HepG2 (cell line): Measurements from ENCODE around the gene CLEC16A. TPM values are rescaled to one million over a fixed set of nuclear protein-coding genes. Genes with fewer than 3 reads are reported as not detected.

Experiments
- ARHGAP35 ChIP-seq: sonication (generic); formaldehyde crosslinking; IDR thresholded peaks from 2 replicates; pipeline ENCODE4 v1.9.0; 2022; ENCODE audit warnings: mild to moderate bottlenecking, inconsistent platforms, moderate library complexity, missing genetic modification reagents, borderline replicate concordance
- ARNTL ChIP-seq: sonication (generic); formaldehyde crosslinking; IDR thresholded peaks from 2 replicates; pipeline ENCODE4 v1.4.0; 2020; ENCODE audit warnings: mild to moderate bottlenecking, missing genetic modification reagents
- ATF7 ChIP-seq, 2 experiments: fragments of 450-650 bp in 1 of 2; sonication (generic) in 1 of 2; formaldehyde crosslinking in 1 of 2; IDR thresholded peaks; 2 replicates each; pipeline versions ENCODE4 v1.4.0 to v1.6.1; 2016 to 2020; ENCODE audit warnings: antibody characterized with exemption in 1 of 2, mild to moderate bottlenecking in 1 of 2, missing genetic modification reagents in 1 of 2
- ATRX ChIP-seq: sonication (generic); formaldehyde crosslinking; IDR thresholded peaks from 2 replicates; pipeline ENCODE4 v1.4.0; 2020; ENCODE audit warnings: missing genetic modification reagents, borderline replicate concordance
- CBX2 ChIP-seq, 2 experiments: fragments of 200-600 bp in 1 of 2; sonication (generic); formaldehyde crosslinking in 1 of 2; IDR thresholded peaks; 2 replicates each; pipeline versions ENCODE4 v1.7.0 to v1.8.1; 2018 to 2022; ENCODE audit warnings: low read depth in 2 of 2, low read length in 1 of 2, mild to moderate bottlenecking in 1 of 2, missing genetic modification reagents in 1 of 2
- FOSL1 ChIP-seq: sonication (generic); formaldehyde crosslinking; IDR thresholded peaks from 2 replicates; pipeline ENCODE4 v1.9.0; 2021; ENCODE audit warnings: missing genetic modification reagents, borderline replicate concordance
- FOXK2 ChIP-seq: fragments of 450-650 bp; IDR thresholded peaks from 2 replicates; pipeline ENCODE4 v1.6.1; 2016
- JUND ChIP-seq: sonication (generic); formaldehyde crosslinking; IDR thresholded peaks from 2 replicates; pipeline ENCODE4 v1.8.0; 2022; ENCODE audit warnings: mild to moderate bottlenecking, missing genetic modification reagents
- KDM2A ChIP-seq: sonication (generic); formaldehyde crosslinking; IDR thresholded peaks from 2 replicates; pipeline ENCODE4 v1.4.0; 2020; ENCODE audit warnings: low read depth, missing genetic modification reagents, borderline replicate concordance
- KDM3A ChIP-seq: IDR thresholded peaks from 2 replicates; pipeline ENCODE4 v1.6.1; 2018; ENCODE audit warnings: low read depth, missing compliant biosample characterization
- NBN ChIP-seq: fragments of 450-650 bp; conservative IDR thresholded peaks from 2 replicates; pipeline ENCODE4 v1.6.1; 2017
- RELA ChIP-seq: sonication (generic); formaldehyde crosslinking; IDR thresholded peaks from 2 replicates; pipeline ENCODE4 v1.4.0; 2020; ENCODE audit warnings: missing genetic modification reagents
- SMAD3 ChIP-seq: sonication (generic); formaldehyde crosslinking; IDR thresholded peaks from 2 replicates; pipeline ENCODE4 v1.4.0; 2020; ENCODE audit warnings: missing genetic modification reagents
- SP140L ChIP-seq: sonication (generic); formaldehyde crosslinking; IDR thresholded peaks from 2 replicates; pipeline ENCODE4 v1.4.0; 2020; ENCODE audit warnings: missing genetic modification reagents, borderline replicate concordance
- SRSF9 ChIP-seq: fragments of 200-400 bp; formaldehyde crosslinking; IDR thresholded peaks from 2 replicates; pipeline ENCODE4 v1.6.1; 2018; ENCODE audit warnings: borderline replicate concordance, mild to moderate bottlenecking, low read depth, low read length; ENCODE audit not compliant: insufficient read depth, poor library complexity, severe bottlenecking
- TRIM24 ChIP-seq: sonication (generic); formaldehyde crosslinking; IDR thresholded peaks from 2 replicates; pipeline ENCODE4 v1.8.0; 2022; ENCODE audit warnings: mild to moderate bottlenecking, missing genetic modification reagents
- YEATS4 ChIP-seq: sonication (generic); formaldehyde crosslinking; IDR thresholded peaks from 2 replicates; pipeline ENCODE4 v1.4.0; 2020; ENCODE audit warnings: missing genetic modification reagents, borderline replicate concordance
- ZFAT ChIP-seq: sonication (generic); formaldehyde crosslinking; conservative IDR thresholded peaks from 2 replicates; pipeline ENCODE4 v1.8.1; 2023; ENCODE audit warnings: missing genetic modification reagents, inconsistent platforms
- ZMAT3 ChIP-seq: sonication (generic); formaldehyde crosslinking; conservative IDR thresholded peaks from 2 replicates; pipeline ENCODE4 v1.7.0; 2021; ENCODE audit warnings: missing genetic modification reagents
- ZNF12 ChIP-seq: sonication (generic); formaldehyde crosslinking; IDR thresholded peaks from 2 replicates; pipeline ENCODE4 v1.5.0; 2020; ENCODE audit warnings: missing genetic modification reagents
- ZNF136 ChIP-seq: sonication (generic); formaldehyde crosslinking; IDR thresholded peaks from 2 replicates; pipeline ENCODE4 v1.8.1; 2022; ENCODE audit warnings: low read depth, mild to moderate bottlenecking, moderate library complexity, missing genetic modification reagents
- ZNF253 ChIP-seq: sonication (generic); formaldehyde crosslinking; IDR thresholded peaks from 2 replicates; pipeline ENCODE4 v1.8.0; 2022; ENCODE audit warnings: mild to moderate bottlenecking, missing genetic modification reagents, borderline replicate concordance
- ZNF292 ChIP-seq: sonication (generic); formaldehyde crosslinking; IDR thresholded peaks from 2 replicates; pipeline ENCODE4 v1.8.1; 2022; ENCODE audit warnings: mild to moderate bottlenecking, low read depth, missing genetic modification reagents, borderline replicate concordance
- ZNF367 ChIP-seq: sonication (generic); formaldehyde crosslinking; IDR thresholded peaks from 2 replicates; pipeline ENCODE4 v1.4.0; 2020; ENCODE audit warnings: missing genetic modification reagents, borderline replicate concordance
- ZNF484 ChIP-seq: sonication (generic); formaldehyde crosslinking; IDR thresholded peaks from 2 replicates; pipeline ENCODE4 v1.5.1; 2020; ENCODE audit warnings: mild to moderate bottlenecking, low read depth, missing genetic modification reagents, borderline replicate concordance
- ZNF547 ChIP-seq: sonication (generic); formaldehyde crosslinking; IDR thresholded peaks from 2 replicates; pipeline ENCODE4 v1.5.1; 2020; ENCODE audit warnings: mild to moderate bottlenecking, missing genetic modification reagents
- ZNF576 ChIP-seq: sonication (generic); formaldehyde crosslinking; IDR thresholded peaks from 2 replicates; pipeline ENCODE4 v1.4.0; 2020; ENCODE audit warnings: mild to moderate bottlenecking, missing genetic modification reagents
- ZNF770 ChIP-seq: sonication (generic); formaldehyde crosslinking; IDR thresholded peaks from 2 replicates; pipeline ENCODE4 v1.5.0; 2020; ENCODE audit warnings: mild to moderate bottlenecking, missing genetic modification reagents
- ZNF792 ChIP-seq: IDR thresholded peaks from 2 replicates; pipeline ENCODE4 v1.6.1; 2016
- ZSCAN22 ChIP-seq: sonication (generic); formaldehyde crosslinking; IDR thresholded peaks from 2 replicates; pipeline ENCODE4 v1.4.0; 2020; ENCODE audit warnings: mild to moderate bottlenecking, missing genetic modification reagents
- ZSCAN29 ChIP-seq: sonication (generic); formaldehyde crosslinking; conservative IDR thresholded peaks from 2 replicates; pipeline ENCODE4 v1.4.0; 2020; ENCODE audit warnings: mild to moderate bottlenecking, missing genetic modification reagents
- polyA plus RNA-seq, 8 experiments: library from polyadenylated mRNA; depleted of rRNA in 3 of 8; stranded (reverse) in 7 of 8; unstranded in 1 of 8; fragments of >200 nt; fragmentation: Illumina TruSeq in 4 of 8; extraction: Trizol in 4 of 8; gene quantifications; 2 replicates each; pipeline versions ENCODE4 v1.2.1 to v1.2.3, GENCODE V29; 2011 to 2016; ENCODE audit warnings: low read depth in 4 of 8, missing spikeins in 1 of 8, mixed read lengths in 1 of 8; ENCODE audit not compliant: insufficient read depth in 1 of 8
- total RNA-seq, 5 experiments: library from RNA; depleted of rRNA; stranded (reverse); fragments of >200 nt; fragmentation: Illumina TruSeq; extraction: Trizol; gene quantifications; 2 replicates each; pipeline ENCODE4 v1.2.3, GENCODE V29; 2016; ENCODE audit warnings: low read depth in 1 of 5

Gene CLEC16A
- total and polyA plus RNA-seq, 2 of the 13 experiments (the other 11 are each of a cell fraction or from before 2014, with no cell fraction given): 8.5 to 10.3 TPM

GRCh38 chr16:10923650-10924214, 20.6 kb upstream of the CLEC16A start (continued):
- TF ChIP-seq ZNF770 (no peak), ZNF547 (CRISPR knock-in tag) (no peak), ZNF576 (CRISPR knock-in tag) (no peak), TRIM24 (no peak), KDM2A (CRISPR knock-in tag) (peak; percentile 44; the same call in 1 of the 2 replicates), ATF7 (IDR thresholded peaks at IDR 0.05) (no peak), ATF7 (CRISPR knock-in tag; IDR thresholded peaks at IDR 0.05) (no peak), ZNF367 (no peak), KDM3A (CRISPR knock-in tag) (peak; percentile 44; the same call in 1 of the 2 replicates), ZMAT3 (CRISPR knock-in tag) (0 out of 2 replicates have a peak, but pooled peaks have one; percentile 77), ARNTL (CRISPR knock-in tag) (peak; percentile 51; the same call in 1 of the 2 replicates), NBN (no peak), YEATS4 (CRISPR knock-in tag) (peak; percentile 44; the same call in 1 of the 2 replicates), ARHGAP35 (CRISPR knock-in tag) (peak; percentile 31; the same call in 1 of the 2 replicates), ZFAT (CRISPR knock-in tag) (no peak), ZNF12 (CRISPR knock-in tag) (peak; percentile 7; the same call in 1 of the 2 replicates), ZNF136 (CRISPR knock-in tag) (no peak), ZNF253 (CRISPR knock-in tag) (no peak), ZNF292 (CRISPR knock-in tag) (peak; percentile 82; the same call in 1 of the 2 replicates), RELA (CRISPR knock-in tag) (no peak), ZNF792 (CRISPR knock-in tag) (no peak), JUND (CRISPR knock-in tag) (no peak), FOSL1 (no peak), FOXK2 (no peak; the same call in 1 of the 2 replicates), SRSF9 (no peak), CBX2 (IDR thresholded peaks at IDR 0.05; ENCODE audit: low read depth, low read length) (no peak), CBX2 (CRISPR knock-in tag; IDR thresholded peaks at IDR 0.05; ENCODE audit: low read depth) (no peak), SMAD3 (CRISPR knock-in tag) (peak; percentile 69; the same call in 1 of the 2 replicates), ZSCAN29 (CRISPR knock-in tag) (peak; percentile 83; the same call in 1 of the 2 replicates), ATRX (CRISPR knock-in tag) (no peak), ZSCAN22 (CRISPR knock-in tag) (no peak), SP140L (CRISPR knock-in tag) (no peak), ZNF484 (CRISPR knock-in tag) (no peak)
